SHP77 treated with DMSO at 0.1 percent for 48 hours (cell line): ENCODE data around the gene AP4B1.

Experiments
- DNase-seq: peaks from one replicate; lab custom pipeline; 2025; lab: John Stamatoyannopoulos, UW

The AP4B1 gene

DNA sequence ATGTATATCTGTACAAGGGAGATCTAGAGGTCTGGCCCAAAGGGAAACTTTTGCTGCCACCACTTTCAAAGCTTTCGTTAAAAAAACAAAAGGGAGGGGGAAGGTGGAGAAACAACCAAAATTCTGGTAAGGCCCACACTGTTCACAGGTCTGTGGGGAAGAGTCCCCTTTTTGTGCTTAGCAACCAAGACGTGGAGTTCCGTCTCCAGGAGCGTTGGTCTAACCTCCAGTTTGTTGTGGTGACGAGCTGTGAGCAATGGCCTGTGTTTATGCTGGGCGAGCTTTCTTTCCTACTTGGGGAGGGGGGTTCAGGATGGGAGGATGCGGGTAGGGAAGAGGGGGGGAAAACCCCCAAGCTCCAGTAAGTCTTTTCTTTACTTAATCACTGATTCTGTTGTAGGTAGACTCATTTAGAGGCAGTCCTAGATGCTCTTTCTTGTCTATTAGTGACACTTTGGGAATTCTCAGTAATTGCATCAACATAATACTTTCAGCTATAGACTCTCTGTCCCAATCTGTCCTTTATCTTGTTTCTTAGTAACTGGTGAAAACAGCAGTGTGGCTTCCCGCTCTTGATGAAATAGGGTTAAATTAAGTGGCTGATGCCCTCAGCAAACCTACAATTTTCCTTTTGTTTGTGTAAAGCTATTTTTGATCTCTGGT, 26.0 kb upstream of the AP4B1 start:
- no peak for DNase-seq

DNA sequence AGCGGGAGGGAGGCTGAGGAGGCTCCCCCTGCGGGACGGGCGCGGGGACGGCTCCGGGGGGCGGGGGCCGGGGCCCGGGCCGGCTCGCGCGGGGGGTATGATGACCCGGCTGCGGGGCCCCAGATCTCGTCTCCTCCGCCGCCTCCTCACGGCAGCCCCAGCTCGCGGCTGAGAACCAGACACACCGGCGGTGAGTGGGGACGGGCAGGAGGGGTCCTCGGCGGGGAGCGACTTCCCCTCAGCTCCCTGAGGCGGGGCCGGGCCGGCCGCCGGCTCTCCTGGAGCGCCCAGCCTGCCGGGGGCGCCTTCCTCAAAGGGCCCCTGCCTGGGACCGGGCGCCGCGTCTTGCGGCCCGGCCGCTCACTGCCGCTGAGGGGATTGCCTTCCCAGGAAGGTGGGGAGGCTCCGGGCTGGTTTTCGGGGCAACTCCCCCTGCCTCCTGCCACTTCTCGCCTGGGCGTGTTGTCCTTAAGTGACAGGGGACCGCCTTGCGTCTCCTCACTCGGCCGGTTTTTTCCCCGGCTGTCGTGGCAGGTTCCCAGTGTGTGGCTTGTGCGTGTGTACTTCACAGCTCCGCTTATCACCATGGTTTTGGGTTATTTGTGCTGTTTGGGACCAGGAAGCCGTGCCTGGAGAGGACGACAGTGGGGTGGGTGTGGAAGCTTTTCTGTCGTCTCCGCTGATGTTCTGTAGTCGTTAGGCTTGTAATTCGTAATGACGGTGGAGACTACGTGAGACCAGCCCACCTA, 25.3 kb upstream of the AP4B1 start:
- DNase-seq = no peak

DNA sequence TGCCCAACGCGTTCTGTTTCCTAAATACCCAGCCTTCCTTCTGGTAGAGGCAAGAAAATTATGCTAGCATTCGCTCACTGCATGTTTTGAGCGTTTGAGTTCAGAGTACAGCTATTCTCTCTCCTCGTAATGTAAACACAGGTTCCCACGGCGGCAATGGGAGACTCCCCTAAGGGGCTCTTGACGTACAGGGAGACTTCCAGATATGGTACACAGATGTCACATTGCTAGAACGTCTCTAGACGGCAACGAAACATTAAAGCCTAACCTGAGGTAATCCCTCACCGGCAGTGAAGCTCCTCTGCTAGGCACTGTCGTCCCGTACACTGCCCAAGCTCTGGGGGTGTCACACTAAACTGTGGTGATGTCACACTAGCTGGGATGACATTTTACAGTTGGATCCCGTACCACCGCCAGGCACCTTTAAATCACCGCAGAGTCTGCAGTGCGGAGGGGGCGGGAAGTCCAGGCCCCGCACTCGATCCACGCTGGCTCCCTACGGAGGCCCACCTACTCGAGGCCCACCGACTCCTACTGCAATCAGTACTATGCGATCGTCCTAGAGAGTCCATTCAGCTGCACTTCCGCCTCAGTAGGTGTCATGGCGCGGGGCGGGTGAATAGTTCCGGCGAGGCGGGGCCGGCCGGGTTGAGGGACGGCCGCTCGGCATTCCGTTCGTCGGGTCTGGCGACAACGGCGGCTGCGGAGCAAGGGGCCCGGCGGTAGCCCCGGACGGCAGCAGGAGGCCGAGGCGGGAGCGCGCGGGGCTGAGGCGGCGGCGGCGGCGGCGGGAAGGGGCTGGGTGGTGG, 24.5 kb upstream of the AP4B1 start, which contains the start of gene HIPK1:
TSS of gene HIPK1 (plus strand) at position 384 of the 809 bp plus-strand sequence.
- peak; percentile 67 for DNase-seq

DNA sequence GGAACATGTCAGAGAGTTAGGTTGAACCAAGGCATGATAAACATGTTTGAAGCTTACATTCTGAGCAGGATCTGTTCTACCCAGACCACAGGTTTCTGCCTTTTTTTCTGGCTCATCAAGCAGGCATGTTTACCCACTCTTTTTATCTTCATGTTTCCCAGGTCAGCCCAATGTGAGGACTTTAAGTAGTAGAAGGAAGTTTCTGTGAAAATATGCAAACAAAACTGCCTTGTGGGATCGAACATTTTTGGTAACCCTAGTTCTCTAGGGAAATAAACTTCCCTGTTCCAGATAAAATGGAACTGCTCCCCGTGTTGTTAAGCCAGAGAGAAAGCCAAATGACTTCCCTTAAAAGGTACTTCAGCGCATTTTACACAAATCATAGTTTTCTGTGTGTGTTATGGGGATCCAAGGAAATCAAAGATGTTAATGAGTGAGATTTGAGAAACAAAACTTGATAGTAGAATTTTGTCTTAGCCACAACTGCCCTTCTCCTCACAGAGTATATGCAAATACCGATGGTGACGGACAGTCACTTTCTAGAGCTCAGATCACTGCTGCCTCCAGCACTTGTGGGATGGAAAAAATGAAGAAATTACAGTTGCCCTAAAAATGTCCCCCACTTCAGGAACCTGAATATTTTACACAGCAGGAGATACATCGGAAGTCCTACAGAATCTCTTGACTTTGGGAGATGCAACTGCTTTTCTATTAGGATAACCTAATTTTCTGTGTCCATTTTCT, 23.8 kb upstream of the AP4B1 start:
- no peak for DNase-seq

DNA sequence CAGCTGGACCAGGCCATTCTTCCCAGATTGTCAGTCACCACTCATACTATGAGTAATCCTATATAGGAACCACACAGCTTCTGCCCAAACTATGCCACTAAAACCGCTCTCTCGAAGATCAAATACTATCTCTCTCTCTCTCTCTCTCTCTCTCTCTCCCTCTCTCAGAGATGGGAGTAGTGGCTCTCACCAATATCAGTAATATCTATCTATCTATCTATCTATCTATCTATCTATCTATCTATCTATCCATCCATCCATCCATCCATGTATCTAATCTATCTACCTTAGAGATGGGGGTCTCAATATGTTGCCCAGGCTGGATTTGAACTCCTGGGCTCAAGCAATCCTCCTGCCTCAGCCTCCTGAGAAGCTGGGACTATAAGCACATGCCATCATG, 19.9 kb upstream of the AP4B1 start:
- no peak for DNase-seq

DNA sequence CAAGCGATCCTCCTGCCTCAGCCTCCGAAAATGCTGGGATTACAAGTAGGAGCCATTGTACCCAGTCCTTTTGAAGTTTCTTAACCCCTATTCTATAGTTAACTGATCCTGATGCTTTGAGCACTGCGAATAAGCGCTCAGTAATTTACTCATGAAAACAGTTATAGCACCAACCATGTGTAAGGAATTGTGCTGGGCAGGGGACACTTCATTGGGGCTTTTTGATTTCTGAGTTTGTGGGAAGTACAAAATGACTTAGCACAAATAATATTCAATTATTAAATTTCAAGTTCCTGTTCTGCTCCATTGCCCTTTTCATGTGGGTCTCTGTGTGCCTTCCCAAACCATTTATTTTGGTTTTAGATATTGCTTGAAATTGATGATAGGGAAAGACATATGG, 18.4 kb upstream of the AP4B1 start:
- no peak for DNase-seq

DNA sequence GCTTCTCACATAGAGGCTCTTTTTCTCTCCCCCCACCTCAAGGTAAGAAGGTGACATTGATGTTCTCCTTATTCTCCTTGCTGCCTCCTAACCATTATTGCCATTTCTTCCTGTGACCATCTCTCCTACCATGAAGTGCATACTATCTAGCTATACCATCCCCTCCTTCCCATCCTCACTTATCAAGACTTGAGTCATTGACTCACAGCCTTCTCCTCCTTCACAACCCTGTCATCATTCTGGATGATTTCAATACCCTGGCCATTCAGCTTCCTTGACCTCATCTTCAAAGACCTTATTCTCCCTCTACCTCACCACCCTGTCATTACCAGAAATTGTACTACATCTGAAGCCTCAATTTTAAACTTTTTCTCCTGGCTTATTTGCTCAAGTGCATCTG, 13.6 kb upstream of the AP4B1 start:
- DNase-seq = no peak

DNA sequence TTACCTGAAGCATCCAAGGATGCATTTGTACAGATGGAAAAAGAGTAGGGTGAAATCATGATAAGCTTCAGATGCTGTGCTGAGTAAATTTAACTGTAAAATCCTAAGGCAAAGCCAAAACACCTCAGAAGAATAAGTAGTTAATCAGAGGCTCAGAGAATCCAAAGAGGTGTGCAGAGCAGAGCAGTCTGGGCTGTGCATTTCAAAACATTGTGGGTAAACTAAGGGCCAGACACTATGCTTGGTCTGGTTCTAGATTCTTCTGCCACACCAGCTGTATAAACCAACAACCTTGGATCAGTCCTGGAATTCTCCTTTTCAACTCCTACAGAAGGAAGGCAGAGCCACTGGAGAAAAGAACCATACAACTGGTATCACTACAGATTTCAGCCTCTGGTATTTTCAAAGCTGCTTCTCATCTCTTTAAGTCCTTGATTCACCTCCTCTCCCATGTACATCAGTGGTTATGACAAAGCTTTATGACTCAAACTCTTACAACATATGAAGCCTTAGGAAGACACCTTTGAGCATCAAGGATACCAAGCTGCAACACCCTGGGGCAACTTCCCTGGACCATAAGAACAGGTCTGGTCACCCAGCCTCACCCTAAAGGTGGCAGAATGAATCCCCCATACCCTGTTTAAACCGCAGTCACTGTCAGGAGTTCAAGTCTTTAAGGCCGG, 12.9 kb upstream of the AP4B1 start:
- no peak for DNase-seq

DNA sequence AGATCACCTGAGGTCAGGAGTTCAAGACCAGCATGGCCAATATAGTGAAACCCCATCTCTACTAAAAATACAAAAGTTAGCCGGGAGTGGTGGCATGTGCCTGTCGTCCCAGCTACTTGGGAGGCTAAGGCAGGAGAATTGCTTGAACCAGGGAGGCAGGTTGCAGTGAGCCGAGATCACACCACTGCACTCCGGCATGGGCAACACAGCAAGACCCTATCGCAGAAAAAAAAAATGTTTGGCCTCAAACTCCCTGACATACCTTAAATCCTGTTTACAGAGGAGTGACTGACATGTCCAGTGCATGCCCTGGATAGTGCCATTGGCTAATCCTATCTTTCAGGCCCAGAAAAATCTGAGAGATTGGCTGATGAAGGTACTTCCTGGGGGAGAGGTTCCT, 12.4 kb upstream of the AP4B1 start:
- DNase-seq = no peak

DNA sequence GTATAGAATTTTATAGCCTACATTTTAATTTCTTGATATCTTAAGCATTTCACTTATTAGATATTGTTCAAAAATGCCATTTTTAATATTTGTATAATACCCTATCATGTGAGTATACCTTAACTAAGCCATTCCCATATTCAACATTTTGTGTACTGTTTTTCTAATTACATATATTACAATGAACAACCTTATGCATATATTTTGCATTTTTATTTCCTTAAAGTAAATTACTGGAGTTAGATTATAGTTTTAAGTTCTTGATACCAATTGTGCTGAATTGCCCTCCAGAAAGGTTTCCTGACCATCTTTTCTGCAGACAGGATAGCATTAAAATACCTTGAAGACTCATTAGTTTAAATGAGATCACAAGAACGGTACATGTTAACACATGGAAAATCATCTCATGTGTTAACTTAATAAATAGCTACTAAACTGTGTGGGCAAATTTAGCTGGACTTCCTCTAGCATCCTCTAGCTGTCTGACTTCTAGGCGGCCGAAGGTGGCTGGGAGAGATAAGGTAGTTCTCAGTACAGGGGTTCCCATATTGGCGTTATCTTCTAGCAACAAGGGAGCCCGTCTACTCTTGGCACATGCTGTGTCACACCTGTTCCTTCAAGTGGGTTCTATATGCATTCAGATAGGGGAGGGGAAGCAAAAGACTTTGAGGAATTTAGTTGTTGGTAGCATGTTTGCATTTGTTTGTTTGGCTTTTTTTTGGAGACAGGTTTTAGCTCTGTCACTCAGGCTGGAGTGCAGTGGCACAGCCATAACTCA, 9.5 kb upstream of the AP4B1 start:
- no peak for DNase-seq

DNA sequence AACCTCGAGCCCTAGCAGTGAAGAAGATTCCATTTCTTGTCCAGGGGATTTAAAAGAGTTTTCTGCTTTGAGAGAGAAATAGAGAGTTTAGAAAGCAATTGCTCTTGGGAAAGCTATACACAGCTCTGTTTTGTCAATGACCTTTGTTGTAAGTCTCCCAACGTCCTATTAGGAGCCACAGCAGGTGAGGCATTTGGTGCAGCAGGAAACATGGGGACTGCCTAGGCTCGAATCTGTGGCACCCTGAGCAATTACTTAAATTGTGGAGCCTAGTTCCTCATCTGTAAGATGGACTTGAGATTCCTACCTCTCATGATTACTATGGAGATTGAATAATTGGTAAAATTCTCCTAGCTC, 8.7 kb upstream of the AP4B1 start:
- DNase-seq = no peak

DNA sequence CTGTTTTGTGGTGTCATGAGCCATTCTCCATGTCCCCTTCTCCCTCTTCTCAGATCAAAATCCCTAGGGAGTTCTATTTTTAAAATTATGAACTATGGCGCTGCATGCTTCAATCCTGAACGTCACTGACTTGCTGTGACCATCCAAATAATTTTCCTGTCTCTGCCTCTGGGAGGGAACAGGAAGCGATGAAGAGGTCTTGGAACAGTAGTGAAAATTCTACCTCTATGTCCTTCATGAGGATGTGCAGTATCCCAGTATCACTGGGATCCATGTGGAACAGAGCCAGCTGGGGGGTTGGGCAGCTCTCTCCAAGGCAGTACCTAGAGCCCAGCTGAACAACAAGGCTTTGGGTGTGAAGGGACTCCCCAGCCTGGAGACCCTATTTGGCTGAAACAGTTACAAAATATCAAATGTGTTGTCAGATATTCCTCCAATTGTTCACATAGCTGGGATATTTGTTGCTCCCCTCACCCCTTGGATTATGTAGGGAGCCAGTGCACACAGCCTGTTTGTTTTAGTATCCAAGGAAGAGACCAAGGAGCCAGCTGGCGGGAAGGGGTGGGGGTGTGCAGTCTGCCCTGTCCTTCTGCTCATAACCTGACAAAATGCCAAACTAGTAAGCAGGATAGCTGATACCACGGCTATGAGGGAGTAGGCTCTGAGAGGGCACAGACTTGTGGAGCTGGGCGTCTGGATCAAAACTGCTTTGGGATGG, 8.2 kb upstream of the AP4B1 start:
- DNase-seq = no peak

DNA sequence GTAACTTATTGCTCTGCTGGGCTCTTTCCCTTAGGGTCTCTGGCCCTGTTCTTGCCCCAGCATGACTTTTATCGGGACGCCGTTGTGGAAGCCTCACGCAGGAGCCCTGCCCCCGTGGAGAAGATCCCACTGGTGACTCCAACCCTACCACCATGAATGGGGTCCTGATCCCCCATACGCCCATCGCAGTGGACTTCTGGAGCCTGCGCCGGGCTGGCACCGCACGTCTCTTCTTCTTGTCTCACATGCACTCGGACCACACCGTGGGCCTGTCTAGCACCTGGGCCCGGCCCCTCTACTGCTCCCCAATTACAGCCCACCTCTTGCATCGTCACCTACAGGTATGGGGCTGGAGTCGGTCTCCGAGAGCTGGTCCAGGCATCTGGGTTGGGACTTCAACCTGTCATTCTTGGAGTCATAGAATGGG, 849 bp upstream of the AP4B1 start:
- no peak for DNase-seq

DNA sequence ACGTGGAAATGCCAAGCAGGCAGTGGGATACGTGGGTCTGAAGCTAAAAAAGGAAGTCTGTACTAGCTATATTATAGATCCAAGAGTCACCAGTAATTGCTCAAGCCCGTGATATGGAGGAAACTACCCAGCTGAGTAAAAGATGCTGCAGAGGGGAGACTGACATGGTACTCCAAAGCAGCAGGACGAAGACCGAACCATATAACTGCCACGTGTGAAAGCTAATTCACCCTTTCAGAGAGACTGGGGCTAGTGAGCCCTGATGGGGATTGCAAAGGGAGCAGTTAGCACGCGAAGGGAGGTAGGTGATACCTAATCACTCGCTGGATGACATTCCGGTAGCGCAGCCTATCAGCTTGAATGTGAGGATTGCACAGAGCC, 316 bp downstream of the AP4B1 start:
- DNase-seq = no peak

DNA sequence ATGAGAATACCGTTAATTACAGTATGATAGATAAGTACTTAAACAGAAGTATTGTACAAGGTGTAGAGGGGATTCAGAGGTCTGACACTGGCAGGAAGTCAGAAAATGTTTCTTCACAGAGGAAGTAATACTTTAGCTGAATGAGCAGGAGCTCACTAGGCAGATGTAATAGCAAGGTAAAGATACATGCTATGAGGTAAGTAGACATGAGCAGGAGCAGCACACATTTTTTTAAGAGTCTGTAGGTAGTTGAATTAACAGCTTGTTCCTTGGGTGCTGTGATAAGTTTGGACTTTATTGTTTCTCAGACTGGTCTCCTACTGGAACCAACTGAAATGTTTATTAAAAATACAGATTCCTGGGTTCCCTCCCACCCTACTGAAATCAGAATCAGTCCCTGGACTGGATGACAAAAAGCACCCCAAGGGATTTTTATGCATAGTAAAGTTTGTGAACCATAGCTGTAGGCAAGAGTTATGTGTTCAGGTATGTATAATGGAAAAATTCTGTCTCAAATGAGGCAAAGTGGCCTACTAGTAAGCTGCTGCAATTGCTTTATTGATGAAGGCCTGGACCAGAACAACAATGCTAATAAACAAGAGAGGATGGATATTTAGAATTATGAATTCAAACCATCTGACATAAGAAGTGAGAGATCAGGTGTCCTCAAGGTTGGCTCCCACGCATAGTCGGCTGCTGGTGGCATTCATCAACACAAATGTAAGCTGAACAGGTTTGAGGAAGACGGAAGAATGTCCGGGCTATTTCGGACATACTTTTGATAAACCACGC, 902 bp downstream of the AP4B1 start:
- no peak for DNase-seq

DNA sequence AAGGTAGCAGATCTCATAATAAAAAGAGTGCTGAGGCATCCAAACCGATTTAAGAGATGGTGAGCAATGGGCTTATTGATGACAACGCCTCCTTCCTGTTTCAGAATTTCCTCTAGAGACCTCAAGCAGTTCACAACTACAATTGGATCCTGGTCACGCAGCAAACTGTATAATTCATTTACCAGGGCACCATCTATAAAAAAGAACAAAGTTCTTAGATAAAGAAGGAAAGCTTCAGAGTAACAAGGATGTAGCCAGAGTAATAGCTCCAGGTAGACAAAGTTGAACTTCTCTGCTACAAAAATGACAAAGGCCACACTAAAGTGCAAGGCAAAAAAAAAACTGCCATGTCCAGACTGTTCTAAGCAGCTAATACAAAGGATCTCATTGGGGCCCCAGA, 3.4 kb downstream of the AP4B1 start:
- no peak for DNase-seq

DNA sequence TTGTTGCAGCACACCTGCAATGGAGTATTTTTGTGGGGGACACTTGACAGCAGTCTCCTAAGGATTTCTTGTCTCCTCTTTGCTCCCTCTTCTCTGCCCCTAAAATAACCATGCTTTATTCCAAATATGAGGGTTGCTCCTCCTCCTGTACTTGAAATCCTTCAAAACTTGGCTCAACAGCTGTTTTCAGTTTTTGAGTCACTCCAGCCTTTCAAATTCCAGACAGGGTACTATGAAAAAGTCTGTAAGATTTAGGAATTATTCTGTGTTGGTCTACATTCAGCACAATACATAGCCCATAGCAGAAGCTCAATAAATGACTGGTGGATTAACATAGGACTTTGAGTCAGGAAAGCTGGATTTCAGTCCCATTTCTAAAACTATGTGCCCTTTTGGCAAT, 5.5 kb downstream of the AP4B1 start:
- no peak for DNase-seq

DNA sequence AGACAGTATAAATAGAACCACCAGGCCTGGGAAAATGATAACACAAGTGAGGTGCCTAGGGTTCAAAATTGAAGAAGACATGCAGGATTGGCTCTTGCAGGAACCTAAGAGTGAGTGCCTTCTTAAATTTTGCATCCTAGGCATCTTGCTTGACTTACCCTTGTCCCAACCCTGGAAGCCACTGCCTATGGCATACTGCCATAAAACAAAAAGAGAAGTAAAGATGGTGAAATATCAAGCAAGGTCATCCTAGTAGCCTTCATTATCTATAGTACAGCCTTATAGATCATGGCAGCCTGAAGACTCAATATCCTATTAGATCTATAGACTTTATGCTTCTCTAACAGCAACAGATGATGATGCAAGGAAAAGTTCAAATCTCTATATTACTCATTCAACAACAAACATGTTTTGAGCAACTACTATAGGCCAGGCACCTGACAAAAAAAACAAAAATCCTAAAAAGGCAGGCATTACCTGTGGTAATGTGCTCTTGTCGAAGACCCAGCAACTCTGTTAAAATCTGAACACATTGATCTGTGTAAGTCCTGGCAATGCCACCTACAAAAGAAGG, 6.3 kb downstream of the AP4B1 start:
- no peak for DNase-seq

DNA sequence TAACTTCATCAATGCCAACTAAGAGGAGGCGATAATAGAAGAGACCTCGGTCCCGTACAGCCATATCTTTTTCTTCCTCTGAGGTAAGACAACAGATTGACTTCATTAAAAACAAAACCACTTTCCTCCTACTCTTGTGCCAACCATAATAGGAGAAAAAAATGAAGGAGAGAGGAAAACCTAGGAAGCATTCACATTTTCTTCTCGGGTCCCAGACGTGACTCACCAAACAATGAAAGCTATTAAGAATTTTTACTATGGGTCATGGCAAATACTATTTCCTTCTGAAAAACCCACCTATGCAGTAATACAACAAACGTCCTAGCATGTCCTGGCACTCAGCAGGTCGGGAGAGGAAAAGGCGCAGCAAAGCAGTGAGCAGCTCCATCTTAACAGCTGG, 8.6 kb downstream of the AP4B1 start:
- DNase-seq = no peak
